DMS79 treated with DMSO at 0.1 percent for 48 hours (cell line): ENCODE measurements around the gene DNASE1.

ENCODE experiments used
- DNase-seq: peaks from one replicate; lab custom pipeline; 2025; lab: John Stamatoyannopoulos, UW

The DNASE1 gene

GRCh38 chr16:3664187-3664896, 9.9 kb downstream of the DNASE1 start:
- DNase-seq = no peak

GRCh38 chr16:3665508-3665907, 11.0 kb downstream of the DNASE1 start:
- DNase-seq = no peak

- no peak for DNase-seq
Observed at GRCh38 chr16:3668626-3669025, 14.1 kb downstream of the DNASE1 start.

- DNase-seq = no peak
Observed at GRCh38 chr16:3669082-3669481, 14.6 kb downstream of the DNASE1 start.

GRCh38 chr16:3670711-3671110, 16.2 kb downstream of the DNASE1 start:
- no peak for DNase-seq

- no peak for DNase-seq
Observed at GRCh38 chr16:3671424-3671823, 16.9 kb downstream of the DNASE1 start.

GRCh38 chr16:3672571-3673041, 18.1 kb downstream of the DNASE1 start:
- no peak for DNase-seq

- DNase-seq = no peak
Observed at GRCh38 chr16:3673201-3673600, 18.7 kb downstream of the DNASE1 start.

- no peak for DNase-seq
Observed at GRCh38 chr16:3673676-3674377, 19.3 kb downstream of the DNASE1 start.

- no peak for DNase-seq
Observed at GRCh38 chr16:3674513-3675295, 20.2 kb downstream of the DNASE1 start.

- DNase-seq = no peak
Observed at GRCh38 chr16:3675601-3676130, 21.2 kb downstream of the DNASE1 start.

GRCh38 chr16:3677994-3678393, 23.5 kb downstream of the DNASE1 start:
- DNase-seq = no peak

- DNase-seq = no peak
Observed at GRCh38 chr16:3681206-3681605, 26.7 kb downstream of the DNASE1 start.

GRCh38 chr16:3687021-3687420, 32.5 kb downstream of the DNASE1 start:
- no peak for DNase-seq

GRCh38 chr16:3687792-3688191, 33.3 kb downstream of the DNASE1 start:
- DNase-seq = no peak

GRCh38 chr16:3689731-3690130, 35.2 kb downstream of the DNASE1 start:
- DNase-seq = no peak

GRCh38 chr16:3690470-3690928, 36.0 kb downstream of the DNASE1 start:
- peak; percentile 58 for DNase-seq

- DNase-seq = no peak
Observed at GRCh38 chr16:3690980-3691720, 36.7 kb downstream of the DNASE1 start.

- no peak for DNase-seq
Observed at GRCh38 chr16:3691761-3692160, 37.3 kb downstream of the DNASE1 start.

- no peak for DNase-seq
Observed at GRCh38 chr16:3694051-3694450, 39.6 kb downstream of the DNASE1 start.

- DNase-seq = no peak
Observed at GRCh38 chr16:3695610-3696369, 41.3 kb downstream of the DNASE1 start.
